Placental epithelial cell (primary cell): ENCODE results near the gene OR5L2. TPM values are rescaled to one million over a fixed set of nuclear protein-coding genes. Genes with fewer than 3 reads are reported as not detected.

ENCODE experiments used
- small RNA-seq: library from RNA; depleted of rRNA; stranded (forward); fragments of <200 nt; gene quantifications from one replicate; pipeline ENCODE3, GENCODE V24; 2012
- total RNA-seq: library from RNA; depleted of rRNA; stranded (reverse); fragments of >200 nt; gene quantifications from 2 replicates; pipeline ENCODE4 v1.2.3, GENCODE V29; 2012

OR5L2 gene
- not detected in 2 replicates for total RNA-seq

GRCh38 chr11:55826919-55827318, at the start of gene OR5L2:
Gene OR5L2, plus strand, starts transcription at chr11:55827219. Its CDS starts 0 bp downstream, at chr11:55827219.

GRCh38 chr11:55795256-55795655, 31.8 kb upstream of the OR5L2 start, which contains the start of gene OR5D14:
Gene OR5D14, plus strand, starts transcription at chr11:55795556. Its CDS starts 0 bp downstream, at chr11:55795556.

GRCh38 chr11:55811067-55811466, 16.0 kb upstream of the OR5L2 start, which contains the start of gene OR5L1:
Gene OR5L1, plus strand, starts transcription at chr11:55811367. Its CDS starts 100 bp downstream, at chr11:55811467.

GRCh38 chr11:55819330-55819729, 7.7 kb upstream of the OR5L2 start, which contains the start of gene OR5D18:
Gene OR5D18, plus strand, starts transcription at chr11:55819630. Its CDS starts 0 bp downstream, at chr11:55819630.

GRCh38 chr11:55838452-55838851, 11.4 kb downstream of the OR5L2 start, which contains the start of gene OR5D16:
Gene OR5D16, plus strand, starts transcription at chr11:55838752. Its CDS starts 0 bp downstream, at chr11:55838752.

Small RNAs within 50 kb of the gene (small RNA-seq; reads per million reads assigned to genes)
- gene AC036111.3: not detected

Other genes with a start within 250 kb of the OR5L2 start
- gene OR4C11, start 219.6 kb upstream of the OR5L2 start, total RNA-seq: not detected in 2 replicates
- gene OR4P4, start 192.1 kb upstream of the OR5L2 start, total RNA-seq: not detected in 2 replicates
- not detected in 2 replicates for gene OR4S2, start 178.9 kb upstream of the OR5L2 start, total RNA-seq
- gene OR4C6, start 165.0 kb upstream of the OR5L2 start, total RNA-seq: not detected in 2 replicates
- gene OR5D13, start 53.8 kb upstream of the OR5L2 start, total RNA-seq: not detected in 2 replicates
- gene OR5D14, start 31.7 kb upstream of the OR5L2 start, total RNA-seq: not detected in 2 replicates
- not detected in 2 replicates for gene OR5L1, start 15.9 kb upstream of the OR5L2 start, total RNA-seq
- not detected in 2 replicates for gene OR5D18, start 7.6 kb upstream of the OR5L2 start, total RNA-seq
- gene OR5D16, start 11.5 kb downstream of the OR5L2 start, total RNA-seq: not detected in 2 replicates
- not detected in 2 replicates for gene TRIM51, start 56.1 kb downstream of the OR5L2 start, total RNA-seq
- gene OR5W2, start 87.4 kb downstream of the OR5L2 start, total RNA-seq: not detected in 2 replicates
- not detected in 2 replicates for gene OR5I1, start 109.2 kb downstream of the OR5L2 start, total RNA-seq
- not detected in 2 replicates for gene OR10AG1, start 142.7 kb downstream of the OR5L2 start, total RNA-seq
- gene OR5F1, start 167.4 kb downstream of the OR5L2 start, total RNA-seq: not detected in 2 replicates
- gene OR5AS1, start 200.4 kb downstream of the OR5L2 start, total RNA-seq: not detected in 2 replicates